Progenitor cell of endocrine pancreas (in vitro differentiated cells): ENCODE measurements around the gene C1orf53. TPM values are rescaled to one million over a fixed set of nuclear protein-coding genes. Genes with fewer than 3 reads are reported as not detected.

Experiments
- DNase-seq: peaks from one replicate; pipeline ENCODE4 v3.0.0; 2021; ENCODE audit warnings: low spot score; ENCODE audit not compliant: unreplicated experiment
- H3K27ac Mint-ChIP-seq: 2 replicates; pipeline ENCODE4 v1.8.0; 2021; ENCODE audit warnings: mild to moderate bottlenecking, moderate library complexity, mixed read lengths
- H3K27me3 Mint-ChIP-seq: 2 replicates; pipeline ENCODE4 v1.8.0; 2021; ENCODE audit warnings: mixed read lengths
- H3K36me3 Mint-ChIP-seq: 2 replicates; pipeline ENCODE4 v1.8.0; 2022; ENCODE audit warnings: mixed read lengths; ENCODE audit not compliant: insufficient read depth
- H3K4me1 Mint-ChIP-seq: 2 replicates; pipeline ENCODE4 v1.8.0; 2021; ENCODE audit warnings: low read depth, mixed read lengths
- H3K4me3 Mint-ChIP-seq: 2 replicates; pipeline ENCODE4 v1.8.0; 2021; ENCODE audit warnings: low read depth, mild to moderate bottlenecking, moderate library complexity, mixed read lengths
- H3K9me3 Mint-ChIP-seq: 2 replicates; pipeline ENCODE4 v1.8.0; 2021; ENCODE audit warnings: low read depth, mixed read lengths
- total RNA-seq: library from RNA; stranded (reverse); gene quantifications from 2 replicates; pipeline ENCODE4 v1.2.1, GENCODE V29; 2021
- TF ChIP-seq, protein P1 (sequence below): fragments of 200-600 bp; sonication (generic); IDR thresholded peaks from one replicate; pipeline ENCODE4 v1.5.0; 2021; ENCODE audit warnings: antibody characterized with exemption, mild to moderate bottlenecking; ENCODE audit not compliant: unreplicated experiment

Gene C1orf53
- total RNA-seq, 1 donor from 2014 or later: 4.0 TPM

DNA sequence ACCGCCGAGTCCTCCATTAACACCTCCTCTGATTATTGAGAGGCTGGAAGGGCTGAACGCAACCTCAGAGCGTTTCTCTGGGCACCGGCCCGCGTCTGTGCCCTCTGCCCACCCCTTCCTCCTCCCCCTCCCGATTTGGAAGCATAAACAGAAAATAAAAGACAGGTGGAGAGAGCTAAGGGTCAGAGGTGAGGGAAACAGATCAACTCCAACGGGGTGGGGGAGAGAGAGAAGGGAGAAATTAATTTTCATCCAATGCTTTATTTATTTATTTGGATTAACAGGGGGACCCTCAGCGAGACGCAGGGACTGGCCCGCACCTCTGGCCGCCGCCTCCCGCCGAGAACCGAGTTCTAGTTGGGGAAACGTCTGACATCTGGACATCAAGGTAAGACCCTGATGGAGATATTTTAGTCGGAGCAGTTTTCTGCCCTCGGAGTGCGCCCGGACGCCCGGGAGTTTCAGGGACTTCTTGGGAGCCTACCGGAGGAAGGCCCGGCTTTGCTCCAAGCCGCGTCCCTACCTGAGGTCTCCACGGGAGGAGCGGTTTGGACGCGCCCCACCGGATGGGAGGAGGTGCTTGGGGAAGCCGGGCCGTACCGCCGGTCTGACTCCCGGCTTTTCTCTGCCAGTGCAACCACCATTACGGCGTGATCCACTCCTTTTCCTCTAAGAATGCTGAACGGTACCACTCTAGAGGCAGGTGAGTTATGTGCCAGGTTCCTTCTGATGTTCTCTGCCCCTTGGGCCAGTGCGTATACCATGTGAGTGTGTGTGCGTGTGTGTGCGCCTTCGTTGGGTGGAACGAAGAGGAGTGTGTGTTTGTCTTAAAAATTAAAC, 9.6 kb downstream of the C1orf53 start:
- no peak for DNase-seq
- H3K4me3 Mint-ChIP-seq: no peak overlapping the region
- H3K36me3 Mint-ChIP-seq: no peaks in the 10 kb centered on the region
- H3K9me3 Mint-ChIP-seq: no peaks in the 10 kb centered on the region
- peaks cover 98% of the 10 kb centered on the region for H3K27me3 Mint-ChIP-seq
- TF ChIP-seq, protein P1, sequence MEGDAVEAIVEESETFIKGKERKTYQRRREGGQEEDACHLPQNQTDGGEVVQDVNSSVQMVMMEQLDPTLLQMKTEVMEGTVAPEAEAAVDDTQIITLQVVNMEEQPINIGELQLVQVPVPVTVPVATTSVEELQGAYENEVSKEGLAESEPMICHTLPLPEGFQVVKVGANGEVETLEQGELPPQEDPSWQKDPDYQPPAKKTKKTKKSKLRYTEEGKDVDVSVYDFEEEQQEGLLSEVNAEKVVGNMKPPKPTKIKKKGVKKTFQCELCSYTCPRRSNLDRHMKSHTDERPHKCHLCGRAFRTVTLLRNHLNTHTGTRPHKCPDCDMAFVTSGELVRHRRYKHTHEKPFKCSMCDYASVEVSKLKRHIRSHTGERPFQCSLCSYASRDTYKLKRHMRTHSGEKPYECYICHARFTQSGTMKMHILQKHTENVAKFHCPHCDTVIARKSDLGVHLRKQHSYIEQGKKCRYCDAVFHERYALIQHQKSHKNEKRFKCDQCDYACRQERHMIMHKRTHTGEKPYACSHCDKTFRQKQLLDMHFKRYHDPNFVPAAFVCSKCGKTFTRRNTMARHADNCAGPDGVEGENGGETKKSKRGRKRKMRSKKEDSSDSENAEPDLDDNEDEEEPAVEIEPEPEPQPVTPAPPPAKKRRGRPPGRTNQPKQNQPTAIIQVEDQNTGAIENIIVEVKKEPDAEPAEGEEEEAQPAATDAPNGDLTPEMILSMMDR: no peak
- H3K4me1 Mint-ChIP-seq: peaks cover 16% of the 10 kb centered on the region
- H3K27ac Mint-ChIP-seq: no peak overlapping the region

- no peak for DNase-seq
Measured at GRCh38 chr1:197912739-197913494, 10.5 kb downstream of the C1orf53 start.

GRCh38 chr1:197913495-197914276, 11.3 kb downstream of the C1orf53 start:
- Mint-ChIP-seq H3K9me3 (no peaks in the 10 kb centered on the region), H3K27me3 (peaks cover 98% of the 10 kb centered on the region), H3K27ac (no peak overlapping the region), H3K4me1 (peaks cover 29% of the 10 kb centered on the region), H3K36me3 (no peaks in the 10 kb centered on the region), H3K4me3 (no peak overlapping the region)
- DNase-seq: no peak
- TF ChIP-seq, protein P1: no peak

More at GRCh38 chr1:197912739-197913494, 10.5 kb downstream of the C1orf53 start:
- H3K27ac Mint-ChIP-seq: no peak overlapping the region
- no peaks in the 10 kb centered on the region for H3K9me3 Mint-ChIP-seq
- TF ChIP-seq, protein P1: no peak
- H3K4me3 Mint-ChIP-seq: no peak overlapping the region
- H3K4me1 Mint-ChIP-seq: peaks cover 24% of the 10 kb centered on the region
- H3K27me3 Mint-ChIP-seq: peaks cover 98% of the 10 kb centered on the region
- no peaks in the 10 kb centered on the region for H3K36me3 Mint-ChIP-seq

GRCh38 chr1:197914510-197914909, 12.1 kb downstream of the C1orf53 start:
- no peaks in the 10 kb centered on the region for H3K36me3 Mint-ChIP-seq
- H3K4me3 Mint-ChIP-seq: no peak overlapping the region
- H3K9me3 Mint-ChIP-seq: no peaks in the 10 kb centered on the region
- H3K27me3 Mint-ChIP-seq: peaks cover 98% of the 10 kb centered on the region
- H3K27ac Mint-ChIP-seq: no peak overlapping the region
- no peak for DNase-seq
- H3K4me1 Mint-ChIP-seq: peaks cover 30% of the 10 kb centered on the region
- TF ChIP-seq, protein P1: no peak
